HepG2 (cell line): Measurements from ENCODE around the gene PARD3. TPM values are rescaled to one million over a fixed set of nuclear protein-coding genes. Genes with fewer than 3 reads are reported as not detected.

ENCODE experiments used
- BORCS8-MEF2B ChIP-seq: sonication (generic); formaldehyde crosslinking; IDR thresholded peaks from 2 replicates; pipeline ENCODE4 v1.8.0; 2022; ENCODE audit warnings: mild to moderate bottlenecking, missing genetic modification reagents
- JUN ChIP-seq: sonication (generic); formaldehyde crosslinking; IDR thresholded peaks from 2 replicates; pipeline ENCODE4 v1.4.0; 2020; ENCODE audit warnings: mild to moderate bottlenecking, missing genetic modification reagents
- MBNL3 ChIP-seq: fragments of 250-450 bp; sonication (Bioruptor Pico); conservative IDR thresholded peaks from 2 replicates; pipeline ENCODE4 v1.8.0; 2022; ENCODE audit warnings: mild to moderate bottlenecking, inconsistent platforms
- NCOA5 ChIP-seq: sonication (generic); formaldehyde crosslinking; IDR thresholded peaks from 2 replicates; pipeline ENCODE4 v1.4.0; 2020; ENCODE audit warnings: missing genetic modification reagents
- NR2F1 ChIP-seq, 2 experiments: fragments of 450-650 bp in 1 of 2; formaldehyde crosslinking in 1 of 2; IDR thresholded peaks; 2 replicates each; pipeline versions ENCODE4 v1.5.0 to v1.6.1; 2016 to 2020; ENCODE audit warnings: mild to moderate bottlenecking in 1 of 2, missing compliant biosample characterization in 1 of 2, missing genetic modification reagents in 1 of 2, moderate library complexity in 1 of 2
- RXRB ChIP-seq: IDR thresholded peaks from 2 replicates; pipeline ENCODE4 v1.6.1; 2016; ENCODE audit warnings: borderline replicate concordance, missing genetic modification reagents, missing compliant biosample characterization
- SALL1 ChIP-seq: sonication (generic); formaldehyde crosslinking; IDR thresholded peaks from 2 replicates; pipeline ENCODE4 v1.8.0; 2022; ENCODE audit warnings: mild to moderate bottlenecking, missing genetic modification reagents
- SP5 ChIP-seq: IDR thresholded peaks from 2 replicates; pipeline ENCODE4 v1.6.1; 2016; ENCODE audit warnings: low read depth, borderline replicate concordance
- SYNCRIP ChIP-seq: fragments of 200-400 bp; formaldehyde crosslinking; IDR thresholded peaks from 2 replicates; pipeline ENCODE4 v1.6.1; 2018; ENCODE audit warnings: mild to moderate bottlenecking, low read depth, low read length; ENCODE audit not compliant: insufficient read depth
- TCF7 ChIP-seq: sonication (generic); IDR thresholded peaks from 2 replicates; pipeline ENCODE4 v1.6.1; 2016; ENCODE audit warnings: antibody characterized with exemption, low read depth
- ZNF550 ChIP-seq: sonication (generic); formaldehyde crosslinking; IDR thresholded peaks from 2 replicates; pipeline ENCODE4 v1.4.0; 2020; ENCODE audit warnings: mild to moderate bottlenecking, missing genetic modification reagents, borderline replicate concordance
- ZNF713 ChIP-seq: sonication (generic); formaldehyde crosslinking; IDR thresholded peaks from 2 replicates; pipeline ENCODE4 v1.4.0; 2020; ENCODE audit warnings: mild to moderate bottlenecking, missing genetic modification reagents
- ZNF788 ChIP-seq: sonication (generic); formaldehyde crosslinking; IDR thresholded peaks from 2 replicates; pipeline ENCODE4 v1.5.0; 2020; ENCODE audit warnings: mild to moderate bottlenecking, missing genetic modification reagents, borderline replicate concordance
- ZNF816 ChIP-seq: sonication (generic); formaldehyde crosslinking; IDR thresholded peaks from 2 replicates; pipeline ENCODE4 v1.8.0; 2022; ENCODE audit warnings: missing genetic modification reagents, mild to moderate bottlenecking, borderline replicate concordance
- ZSCAN25 ChIP-seq: sonication (generic); formaldehyde crosslinking; IDR thresholded peaks from 2 replicates; pipeline ENCODE4 v1.8.0; 2022; ENCODE audit warnings: mild to moderate bottlenecking, missing genetic modification reagents
- polyA plus RNA-seq, 8 experiments: library from polyadenylated mRNA; depleted of rRNA in 3 of 8; stranded (reverse) in 7 of 8; unstranded in 1 of 8; fragments of >200 nt; fragmentation: Illumina TruSeq in 4 of 8; extraction: Trizol in 4 of 8; gene quantifications; 2 replicates each; pipeline versions ENCODE4 v1.2.1 to v1.2.3, GENCODE V29; 2011 to 2016; ENCODE audit warnings: low read depth in 4 of 8, missing spikeins in 1 of 8, mixed read lengths in 1 of 8; ENCODE audit not compliant: insufficient read depth in 1 of 8
- total RNA-seq, 5 experiments: library from RNA; depleted of rRNA; stranded (reverse); fragments of >200 nt; fragmentation: Illumina TruSeq; extraction: Trizol; gene quantifications; 2 replicates each; pipeline ENCODE4 v1.2.3, GENCODE V29; 2016; ENCODE audit warnings: low read depth in 1 of 5
- TF ChIP-seq, protein P1 (sequence below), 2 experiments: fragments of 450-650 bp in 1 of 2; sonication (generic) in 1 of 2; formaldehyde crosslinking in 1 of 2; IDR thresholded peaks; 2 replicates each; pipeline versions ENCODE4 v1.6.1 to v1.8.0; 2016 to 2022; ENCODE audit warnings: antibody characterized with exemption in 1 of 2, mild to moderate bottlenecking in 1 of 2, missing genetic modification reagents in 1 of 2
- TF ChIP-seq, protein P2 (sequence below): sonication (generic); formaldehyde crosslinking; conservative IDR thresholded peaks from 2 replicates; pipeline ENCODE4 v1.4.0; 2020; ENCODE audit warnings: missing genetic modification reagents
- TF ChIP-seq, protein P3 (sequence below): sonication (generic); IDR thresholded peaks from 2 replicates; pipeline ENCODE4 v1.6.1; 2016; ENCODE audit warnings: low read depth, borderline replicate concordance

The PARD3 gene
- total and polyA plus RNA-seq, 2 of the 13 experiments (the other 11 are each of a cell fraction or from before 2014, with no cell fraction given): 40.9 to 60.0 TPM

DNA sequence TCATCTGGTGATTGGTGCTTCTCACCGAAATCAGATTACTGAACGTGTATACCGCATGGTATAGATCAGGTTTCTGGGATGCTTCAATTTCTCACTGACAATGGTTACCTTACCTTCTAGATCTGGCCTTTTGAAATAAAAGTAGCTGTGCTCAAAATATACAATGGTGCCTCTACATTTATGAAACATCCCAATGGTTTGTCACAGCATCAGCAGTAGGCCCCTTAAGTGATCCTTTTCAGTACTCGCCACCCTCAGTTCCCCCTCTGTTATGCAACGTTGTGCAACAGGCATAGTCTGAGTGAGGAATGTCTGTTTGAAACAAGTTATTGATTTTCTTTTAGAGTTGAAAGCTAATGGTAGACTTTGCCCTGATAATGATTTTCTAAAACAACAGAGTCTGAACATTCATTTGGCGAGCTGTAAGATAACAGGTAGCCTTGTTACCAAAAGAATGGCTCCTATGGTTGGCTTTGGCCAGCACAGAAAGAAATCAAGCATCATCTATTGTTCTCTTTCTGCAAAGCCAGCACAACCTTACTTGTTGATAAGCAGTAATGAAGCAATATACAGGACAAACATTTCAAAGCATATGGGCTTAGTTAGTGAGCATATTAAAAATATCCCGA is 693.9 kb downstream of the PARD3 start (continued):
- TF ChIP-seq, protein P1, sequence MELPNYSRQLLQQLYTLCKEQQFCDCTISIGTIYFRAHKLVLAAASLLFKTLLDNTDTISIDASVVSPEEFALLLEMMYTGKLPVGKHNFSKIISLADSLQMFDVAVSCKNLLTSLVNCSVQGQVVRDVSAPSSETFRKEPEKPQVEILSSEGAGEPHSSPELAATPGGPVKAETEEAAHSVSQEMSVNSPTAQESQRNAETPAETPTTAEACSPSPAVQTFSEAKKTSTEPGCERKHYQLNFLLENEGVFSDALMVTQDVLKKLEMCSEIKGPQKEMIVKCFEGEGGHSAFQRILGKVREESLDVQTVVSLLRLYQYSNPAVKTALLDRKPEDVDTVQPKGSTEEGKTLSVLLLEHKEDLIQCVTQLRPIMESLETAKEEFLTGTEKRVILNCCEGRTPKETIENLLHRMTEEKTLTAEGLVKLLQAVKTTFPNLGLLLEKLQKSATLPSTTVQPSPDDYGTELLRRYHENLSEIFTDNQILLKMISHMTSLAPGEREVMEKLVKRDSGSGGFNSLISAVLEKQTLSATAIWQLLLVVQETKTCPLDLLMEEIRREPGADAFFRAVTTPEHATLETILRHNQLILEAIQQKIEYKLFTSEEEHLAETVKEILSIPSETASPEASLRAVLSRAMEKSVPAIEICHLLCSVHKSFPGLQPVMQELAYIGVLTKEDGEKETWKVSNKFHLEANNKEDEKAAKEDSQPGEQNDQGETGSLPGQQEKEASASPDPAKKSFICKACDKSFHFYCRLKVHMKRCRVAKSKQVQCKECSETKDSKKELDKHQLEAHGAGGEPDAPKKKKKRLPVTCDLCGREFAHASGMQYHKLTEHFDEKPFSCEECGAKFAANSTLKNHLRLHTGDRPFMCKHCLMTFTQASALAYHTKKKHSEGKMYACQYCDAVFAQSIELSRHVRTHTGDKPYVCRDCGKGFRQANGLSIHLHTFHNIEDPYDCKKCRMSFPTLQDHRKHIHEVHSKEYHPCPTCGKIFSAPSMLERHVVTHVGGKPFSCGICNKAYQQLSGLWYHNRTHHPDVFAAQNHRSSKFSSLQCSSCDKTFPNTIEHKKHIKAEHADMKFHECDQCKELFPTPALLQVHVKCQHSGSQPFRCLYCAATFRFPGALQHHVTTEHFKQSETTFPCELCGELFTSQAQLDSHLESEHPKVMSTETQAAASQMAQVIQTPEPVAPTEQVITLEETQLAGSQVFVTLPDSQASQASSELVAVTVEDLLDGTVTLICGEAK (IDR thresholded peaks at IDR 0.05): no peak
- TF ChIP-seq, protein P1 (CRISPR knock-in tag; IDR thresholded peaks at IDR 0.05): no peak; the same call in 1 of the 2 replicates
- TF ChIP-seq SP5 (CRISPR knock-in tag) (peak; percentile 73), ZNF550 (no peak), ZNF816 (CRISPR knock-in tag) (peak; percentile 79; the same call in 1 of the 2 replicates), ZNF713 (no peak), TCF7 (peak; percentile 98), SYNCRIP (no peak), ZSCAN25 (CRISPR knock-in tag) (peak; percentile 45; the same call in 1 of the 2 replicates), JUN (peak; percentile 70; the same call in 1 of the 2 replicates), RXRB (CRISPR knock-in tag) (peak; percentile 96), MBNL3 (no peak), SALL1 (CRISPR knock-in tag) (peak; percentile 94), BORCS8-MEF2B (CRISPR knock-in tag) (no peak), ZNF788 (CRISPR knock-in tag) (peak; percentile 56; the same call in 1 of the 2 replicates), NR2F1 (CRISPR knock-in tag; IDR thresholded peaks at IDR 0.05) (peak; percentile 54 to 67; a peak in 2 of 4 replicates), NCOA5 (CRISPR knock-in tag) (no peak)
- TF ChIP-seq, protein P2, sequence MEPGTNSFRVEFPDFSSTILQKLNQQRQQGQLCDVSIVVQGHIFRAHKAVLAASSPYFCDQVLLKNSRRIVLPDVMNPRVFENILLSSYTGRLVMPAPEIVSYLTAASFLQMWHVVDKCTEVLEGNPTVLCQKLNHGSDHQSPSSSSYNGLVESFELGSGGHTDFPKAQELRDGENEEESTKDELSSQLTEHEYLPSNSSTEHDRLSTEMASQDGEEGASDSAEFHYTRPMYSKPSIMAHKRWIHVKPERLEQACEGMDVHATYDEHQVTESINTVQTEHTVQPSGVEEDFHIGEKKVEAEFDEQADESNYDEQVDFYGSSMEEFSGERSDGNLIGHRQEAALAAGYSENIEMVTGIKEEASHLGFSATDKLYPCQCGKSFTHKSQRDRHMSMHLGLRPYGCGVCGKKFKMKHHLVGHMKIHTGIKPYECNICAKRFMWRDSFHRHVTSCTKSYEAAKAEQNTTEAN (CRISPR knock-in tag): no peak
- TF ChIP-seq, protein P3, sequence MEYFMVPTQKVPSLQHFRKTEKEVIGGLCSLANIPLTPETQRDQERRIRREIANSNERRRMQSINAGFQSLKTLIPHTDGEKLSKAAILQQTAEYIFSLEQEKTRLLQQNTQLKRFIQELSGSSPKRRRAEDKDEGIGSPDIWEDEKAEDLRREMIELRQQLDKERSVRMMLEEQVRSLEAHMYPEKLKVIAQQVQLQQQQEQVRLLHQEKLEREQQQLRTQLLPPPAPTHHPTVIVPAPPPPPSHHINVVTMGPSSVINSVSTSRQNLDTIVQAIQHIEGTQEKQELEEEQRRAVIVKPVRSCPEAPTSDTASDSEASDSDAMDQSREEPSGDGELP: peak; percentile 59; the same call in 1 of the 2 replicates
